DND-41 (cell line): Measurements from ENCODE around the gene BIRC6.
"Not testable (repeated sequence)": the region's sequence is repeated elsewhere in the genome, so short reads cannot be mapped to it uniquely, and the experiment has no call there.

Experiments used
- ATAC-seq: fragments of 200-7000 bp; cut with Tn5 transposase; 3 replicates; pipeline ENCODE4 v1.9.1; 2021; ENCODE audit warnings: low read depth; ENCODE audit not compliant: insufficient read depth
- DNase-seq: peaks from one replicate; pipeline ENCODE4 v3.0.0-alpha.2; 2020
- H2AFZ ChIP-seq: 2 replicates; pipeline ENCODE4 v1.6.0; 2012; ENCODE audit warnings: low read depth, low read length
- H3K27ac ChIP-seq: 2 replicates; pipeline ENCODE4 v1.5.1; 2012; ENCODE audit warnings: low read length, inconsistent platforms
- H3K27me3 ChIP-seq: fragments of 200-600 bp; sonication (generic); 2 replicates; pipeline ENCODE4 v1.6.0; 2012; ENCODE audit warnings: low read length, mild to moderate bottlenecking, inconsistent platforms; ENCODE audit not compliant: insufficient read depth, poor library complexity
- H3K36me3 ChIP-seq: 2 replicates; pipeline ENCODE4 v1.5.1; 2012; ENCODE audit warnings: low read length, inconsistent platforms; ENCODE audit not compliant: insufficient read depth
- H3K4me1 ChIP-seq: 2 replicates; pipeline ENCODE4 v1.5.1; 2012; ENCODE audit warnings: mild to moderate bottlenecking, low read length; ENCODE audit not compliant: insufficient read depth
- H3K4me2 ChIP-seq: 2 replicates; pipeline ENCODE4 v1.6.0; 2012; ENCODE audit warnings: mild to moderate bottlenecking, moderate library complexity, low read length, inconsistent platforms; ENCODE audit not compliant: insufficient read depth
- H3K4me3 ChIP-seq, 2 experiments: fragments of 200-600 bp in 1 of 2; shearing (Covaris generic) in 1 of 2; 2 replicates each; pipeline ENCODE4 v1.5.1; 2012 to 2016; ENCODE audit warnings: inconsistent platforms in 2 of 2, low read length in 2 of 2, mild to moderate bottlenecking in 2 of 2, low read depth in 1 of 2, moderate library complexity in 1 of 2
- H3K79me2 ChIP-seq: 2 replicates; pipeline ENCODE4 v1.6.0; 2012; ENCODE audit warnings: low read length, inconsistent platforms; ENCODE audit not compliant: insufficient read depth
- H3K9ac ChIP-seq: 2 replicates; pipeline ENCODE4 v1.6.0; 2012; ENCODE audit warnings: low read depth, mild to moderate bottlenecking, inconsistent platforms, low read length, moderate library complexity
- H3K9me3 ChIP-seq: 2 replicates; pipeline ENCODE4 v1.5.1; 2012; ENCODE audit warnings: low read length, moderate library complexity, mild to moderate bottlenecking, inconsistent platforms; ENCODE audit not compliant: insufficient read depth, severe bottlenecking
- H4K20me1 ChIP-seq: 2 replicates; pipeline ENCODE4 v1.6.0; 2012; ENCODE audit warnings: low read length; ENCODE audit not compliant: insufficient read depth
- EZH2 ChIP-seq: IDR thresholded peaks from 3 replicates; pipeline ENCODE4 v1.6.1; 2012; ENCODE audit warnings: borderline replicate concordance, low read depth, mild to moderate bottlenecking, moderate library complexity, low read length, inconsistent platforms; ENCODE audit not compliant: severe bottlenecking
- TF ChIP-seq, protein P1 (sequence below): IDR thresholded peaks from 2 replicates; pipeline ENCODE4 v1.5.1; 2012; ENCODE audit warnings: borderline replicate concordance, low read length, moderate library complexity, mild to moderate bottlenecking; ENCODE audit not compliant: poor library complexity, severe bottlenecking; ENCODE audit errors: extremely low read depth

BIRC6 gene, protein sequence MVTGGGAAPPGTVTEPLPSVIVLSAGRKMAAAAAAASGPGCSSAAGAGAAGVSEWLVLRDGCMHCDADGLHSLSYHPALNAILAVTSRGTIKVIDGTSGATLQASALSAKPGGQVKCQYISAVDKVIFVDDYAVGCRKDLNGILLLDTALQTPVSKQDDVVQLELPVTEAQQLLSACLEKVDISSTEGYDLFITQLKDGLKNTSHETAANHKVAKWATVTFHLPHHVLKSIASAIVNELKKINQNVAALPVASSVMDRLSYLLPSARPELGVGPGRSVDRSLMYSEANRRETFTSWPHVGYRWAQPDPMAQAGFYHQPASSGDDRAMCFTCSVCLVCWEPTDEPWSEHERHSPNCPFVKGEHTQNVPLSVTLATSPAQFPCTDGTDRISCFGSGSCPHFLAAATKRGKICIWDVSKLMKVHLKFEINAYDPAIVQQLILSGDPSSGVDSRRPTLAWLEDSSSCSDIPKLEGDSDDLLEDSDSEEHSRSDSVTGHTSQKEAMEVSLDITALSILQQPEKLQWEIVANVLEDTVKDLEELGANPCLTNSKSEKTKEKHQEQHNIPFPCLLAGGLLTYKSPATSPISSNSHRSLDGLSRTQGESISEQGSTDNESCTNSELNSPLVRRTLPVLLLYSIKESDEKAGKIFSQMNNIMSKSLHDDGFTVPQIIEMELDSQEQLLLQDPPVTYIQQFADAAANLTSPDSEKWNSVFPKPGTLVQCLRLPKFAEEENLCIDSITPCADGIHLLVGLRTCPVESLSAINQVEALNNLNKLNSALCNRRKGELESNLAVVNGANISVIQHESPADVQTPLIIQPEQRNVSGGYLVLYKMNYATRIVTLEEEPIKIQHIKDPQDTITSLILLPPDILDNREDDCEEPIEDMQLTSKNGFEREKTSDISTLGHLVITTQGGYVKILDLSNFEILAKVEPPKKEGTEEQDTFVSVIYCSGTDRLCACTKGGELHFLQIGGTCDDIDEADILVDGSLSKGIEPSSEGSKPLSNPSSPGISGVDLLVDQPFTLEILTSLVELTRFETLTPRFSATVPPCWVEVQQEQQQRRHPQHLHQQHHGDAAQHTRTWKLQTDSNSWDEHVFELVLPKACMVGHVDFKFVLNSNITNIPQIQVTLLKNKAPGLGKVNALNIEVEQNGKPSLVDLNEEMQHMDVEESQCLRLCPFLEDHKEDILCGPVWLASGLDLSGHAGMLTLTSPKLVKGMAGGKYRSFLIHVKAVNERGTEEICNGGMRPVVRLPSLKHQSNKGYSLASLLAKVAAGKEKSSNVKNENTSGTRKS (N-terminal part only)

GRCh38 chr2:32356681-32357317 is at the start of gene BIRC6:
Gene BIRC6, plus strand, starts transcription at chr2:32357023. Its CDS starts 139 bp downstream, at chr2:32357162.
- Histone ChIP-seq H2AFZ (peak within 1 kb of the TSS; percentile 94), H3K36me3 (peaks cover 28% of the 10 kb centered on the region), H3K4me3 (peak within 1 kb of the TSS; percentile 45 to 71), H3K27ac (peak within 1 kb of the TSS; percentile 91), H3K9ac (peak within 1 kb of the TSS; percentile 95), H3K9me3 (no peaks in the 10 kb centered on the region), H4K20me1 (peaks cover 34% of the 10 kb centered on the region; the same call in 1 of the 2 replicates), H3K79me2 (peaks cover 53% of the 10 kb centered on the region), H3K4me1 (peaks cover 30% of the 10 kb centered on the region), H3K4me2 (peak within 1 kb of the TSS; percentile 96), H3K27me3 (no peaks in the 10 kb centered on the region)
- DNase-seq (peak; percentile 94), ATAC-seq (peak; percentile 90)
- no peak for TF ChIP-seq EZH2
- TF ChIP-seq, protein P1, sequence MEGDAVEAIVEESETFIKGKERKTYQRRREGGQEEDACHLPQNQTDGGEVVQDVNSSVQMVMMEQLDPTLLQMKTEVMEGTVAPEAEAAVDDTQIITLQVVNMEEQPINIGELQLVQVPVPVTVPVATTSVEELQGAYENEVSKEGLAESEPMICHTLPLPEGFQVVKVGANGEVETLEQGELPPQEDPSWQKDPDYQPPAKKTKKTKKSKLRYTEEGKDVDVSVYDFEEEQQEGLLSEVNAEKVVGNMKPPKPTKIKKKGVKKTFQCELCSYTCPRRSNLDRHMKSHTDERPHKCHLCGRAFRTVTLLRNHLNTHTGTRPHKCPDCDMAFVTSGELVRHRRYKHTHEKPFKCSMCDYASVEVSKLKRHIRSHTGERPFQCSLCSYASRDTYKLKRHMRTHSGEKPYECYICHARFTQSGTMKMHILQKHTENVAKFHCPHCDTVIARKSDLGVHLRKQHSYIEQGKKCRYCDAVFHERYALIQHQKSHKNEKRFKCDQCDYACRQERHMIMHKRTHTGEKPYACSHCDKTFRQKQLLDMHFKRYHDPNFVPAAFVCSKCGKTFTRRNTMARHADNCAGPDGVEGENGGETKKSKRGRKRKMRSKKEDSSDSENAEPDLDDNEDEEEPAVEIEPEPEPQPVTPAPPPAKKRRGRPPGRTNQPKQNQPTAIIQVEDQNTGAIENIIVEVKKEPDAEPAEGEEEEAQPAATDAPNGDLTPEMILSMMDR: no peak

GRCh38 chr2:32310577-32310976 is 46.2 kb upstream of the BIRC6 start:
- H3K4me2 ChIP-seq: no peak overlapping the region
- no peak overlapping the region for H2AFZ ChIP-seq
- H3K27ac ChIP-seq: no peak overlapping the region
- H3K9ac ChIP-seq: no peak overlapping the region
- H3K27me3 ChIP-seq: no peaks in the 10 kb centered on the region
- DNase-seq (no peak), ATAC-seq (no peak)
- no peaks in the 10 kb centered on the region for H3K4me1 ChIP-seq
- peaks cover 24% of the 10 kb centered on the region for H3K36me3 ChIP-seq
- no peaks in the 10 kb centered on the region for H3K79me2 ChIP-seq
- no peak for TF ChIP-seq EZH2
- TF ChIP-seq, protein P1: no peak
- H4K20me1 ChIP-seq: no peaks in the 10 kb centered on the region
- H3K4me3 ChIP-seq: no peak overlapping the region
- H3K9me3 ChIP-seq: no peaks in the 10 kb centered on the region

GRCh38 chr2:32314886-32315285 is 41.9 kb upstream of the BIRC6 start:
- TF ChIP-seq EZH2: no peak
- TF ChIP-seq, protein P1: no peak
- Histone ChIP-seq H3K9me3 (no peaks in the 10 kb centered on the region), H3K79me2 (no peaks in the 10 kb centered on the region), H3K36me3 (peaks cover 8% of the 10 kb centered on the region), H3K4me1 (no peaks in the 10 kb centered on the region), H3K27me3 (no peaks in the 10 kb centered on the region), H3K27ac (no peak overlapping the region), H3K4me2 (no peak overlapping the region), H3K9ac (no peak overlapping the region), H4K20me1 (no peaks in the 10 kb centered on the region), H3K4me3 (no peak overlapping the region), H2AFZ (no peak overlapping the region)
- ATAC-seq: no peak
- no peak for DNase-seq

GRCh38 chr2:32328679-32329078 is 28.1 kb upstream of the BIRC6 start:
- H3K27me3 ChIP-seq, H2AFZ ChIP-seq, H4K20me1 ChIP-seq, ATAC-seq, H3K27ac ChIP-seq, H3K79me2 ChIP-seq, H3K4me2 ChIP-seq, H3K4me1 ChIP-seq, H3K9me3 ChIP-seq, H3K36me3 ChIP-seq, H3K9ac ChIP-seq, DNase-seq, H3K4me3 ChIP-seq: not testable (repeated sequence)
